Measurements from ENCODE around the gene RPL37.

RPL37 gene

GRCh38 chr5:40776658-40776977, 58.4 kb downstream of the RPL37 start:
- H3K9me3 ChIP-seq (ENCODE audit: control insufficient read depth, insufficient read depth, low read length), result no peaks in the 10 kb centered on the region
- H3K4me1 ChIP-seq (ENCODE audit: insufficient read depth, low read length), result no peaks in the 10 kb centered on the region
- H3K36me3 ChIP-seq (ENCODE audit: insufficient read depth, low read length), result peaks cover 6% of the 10 kb centered on the region; the same call in 1 of the 2 replicates
- H3K9ac ChIP-seq (ENCODE audit: low read depth, low read length), result no peak overlapping the region

- H3K4me1 ChIP-seq (ENCODE audit: insufficient read depth, low read length), result no peaks in the 10 kb centered on the region
- no peak overlapping the region for H3K9ac ChIP-seq (ENCODE audit: low read depth, low read length)
- H3K9me3 ChIP-seq (ENCODE audit: control insufficient read depth, insufficient read depth, low read length), result no peaks in the 10 kb centered on the region
- H3K36me3 ChIP-seq (ENCODE audit: insufficient read depth, low read length), result peaks cover 6% of the 10 kb centered on the region; the same call in 1 of the 2 replicates
Observed at GRCh38 chr5:40775846-40776657, 59.0 kb downstream of the RPL37 start.
